GM23248 (cell line): ENCODE measurements around the gene TMEM253.

ENCODE experiments used
- EZH2 ChIP-seq: fragments of 200-600 bp; sonication (generic); IDR thresholded peaks from 2 replicates; pipeline ENCODE4 v1.6.1; 2018; ENCODE audit warnings: antibody characterized with exemption, mild to moderate bottlenecking; ENCODE audit not compliant: insufficient read depth, poor library complexity, severe bottlenecking
- EZH2phosphoT487 ChIP-seq: fragments of 200-600 bp; sonication (generic); IDR thresholded peaks from 2 replicates; pipeline ENCODE4 v1.6.1; 2018; ENCODE audit warnings: antibody characterized with exemption, moderate library complexity, mild to moderate bottlenecking, low read depth; ENCODE audit not compliant: insufficient read depth

DNA sequence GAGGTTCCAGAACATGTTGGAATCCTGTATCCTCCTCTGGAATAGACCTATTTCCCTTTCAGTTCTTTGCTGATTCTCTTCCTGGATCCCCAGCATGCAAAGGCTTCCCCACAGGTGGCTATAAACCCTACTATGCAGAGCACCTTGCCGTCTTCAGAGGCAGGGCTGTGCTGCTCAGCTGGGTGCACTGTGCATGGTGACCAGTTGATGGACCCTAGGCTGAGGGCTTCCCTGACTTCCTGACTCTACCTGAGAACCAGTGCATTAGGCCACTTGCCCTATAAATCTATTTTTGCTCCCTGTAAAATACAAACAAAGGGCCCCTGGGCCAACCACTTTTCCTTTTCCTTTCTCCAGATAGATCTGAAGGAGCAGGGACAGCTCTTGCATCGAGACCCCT is 16.5 kb upstream of the TMEM253 start:
- TF ChIP-seq EZH2 = no peak
- no peak for TF ChIP-seq EZH2phosphoT487
